ENCODE results near the gene ABHD5. TPM values are rescaled to one million over a fixed set of nuclear protein-coding genes. Genes with fewer than 3 reads are reported as not detected.

Gene ABHD5
- total and polyA plus RNA-seq, 2 of the 13 experiments (the other 11 are each of a cell fraction or from before 2014, with no cell fraction given), result 4.5 to 13.3 TPM

GRCh38 chr3:43691120-43691995, 620 bp downstream of the ABHD5 start (continued):
- TF ChIP-seq, protein P1, sequence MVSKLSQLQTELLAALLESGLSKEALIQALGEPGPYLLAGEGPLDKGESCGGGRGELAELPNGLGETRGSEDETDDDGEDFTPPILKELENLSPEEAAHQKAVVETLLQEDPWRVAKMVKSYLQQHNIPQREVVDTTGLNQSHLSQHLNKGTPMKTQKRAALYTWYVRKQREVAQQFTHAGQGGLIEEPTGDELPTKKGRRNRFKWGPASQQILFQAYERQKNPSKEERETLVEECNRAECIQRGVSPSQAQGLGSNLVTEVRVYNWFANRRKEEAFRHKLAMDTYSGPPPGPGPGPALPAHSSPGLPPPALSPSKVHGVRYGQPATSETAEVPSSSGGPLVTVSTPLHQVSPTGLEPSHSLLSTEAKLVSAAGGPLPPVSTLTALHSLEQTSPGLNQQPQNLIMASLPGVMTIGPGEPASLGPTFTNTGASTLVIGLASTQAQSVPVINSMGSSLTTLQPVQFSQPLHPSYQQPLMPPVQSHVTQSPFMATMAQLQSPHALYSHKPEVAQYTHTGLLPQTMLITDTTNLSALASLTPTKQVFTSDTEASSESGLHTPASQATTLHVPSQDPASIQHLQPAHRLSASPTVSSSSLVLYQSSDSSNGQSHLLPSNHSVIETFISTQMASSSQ (IDR thresholded peaks at IDR 0.05; ENCODE audit: low read depth), result no peak
- TF ChIP-seq, protein P1 (CRISPR knock-in tag; IDR thresholded peaks at IDR 0.05; ENCODE audit: borderline replicate concordance), result peak; percentile 4; the same call in 1 of the 2 replicates
- TF ChIP-seq, protein P2, sequence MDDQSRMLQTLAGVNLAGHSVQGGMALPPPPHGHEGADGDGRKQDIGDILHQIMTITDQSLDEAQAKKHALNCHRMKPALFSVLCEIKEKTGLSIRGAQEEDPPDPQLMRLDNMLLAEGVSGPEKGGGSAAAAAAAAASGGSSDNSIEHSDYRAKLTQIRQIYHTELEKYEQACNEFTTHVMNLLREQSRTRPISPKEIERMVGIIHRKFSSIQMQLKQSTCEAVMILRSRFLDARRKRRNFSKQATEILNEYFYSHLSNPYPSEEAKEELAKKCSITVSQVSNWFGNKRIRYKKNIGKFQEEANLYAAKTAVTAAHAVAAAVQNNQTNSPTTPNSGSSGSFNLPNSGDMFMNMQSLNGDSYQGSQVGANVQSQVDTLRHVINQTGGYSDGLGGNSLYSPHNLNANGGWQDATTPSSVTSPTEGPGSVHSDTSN (CRISPR knock-in tag; IDR thresholded peaks at IDR 0.05; ENCODE audit: borderline replicate concordance), result no peak
- TF ChIP-seq JUNB (CRISPR knock-in tag; IDR thresholded peaks at IDR 0.05; ENCODE audit: borderline replicate concordance) (0 out of 2 replicates have a peak, but pooled peaks have one; percentile 17), POLR2A (IDR thresholded peaks at IDR 0.05; ENCODE audit: insufficient read depth in 1 of 2, low read depth in 2 of 2, low read length in 2 of 2) (peak; percentile 18 to 36), PHF21A (CRISPR knock-in tag; IDR thresholded peaks at IDR 0.05) (no peak), ZNF772 (CRISPR knock-in tag; IDR thresholded peaks at IDR 0.05) (no peak), SIN3B (IDR thresholded peaks at IDR 0.05; ENCODE audit: low read length) (no peak), GLI4 (CRISPR knock-in tag; IDR thresholded peaks at IDR 0.05; ENCODE audit: borderline replicate concordance) (no peak), ZNF660 (CRISPR knock-in tag; IDR thresholded peaks at IDR 0.05; ENCODE audit: borderline replicate concordance, low read depth) (no peak), MEF2D (CRISPR knock-in tag; IDR thresholded peaks at IDR 0.05) (no peak), ZBTB37 (CRISPR knock-in tag; IDR thresholded peaks at IDR 0.05) (no peak)
- TF ChIP-seq, protein P3, sequence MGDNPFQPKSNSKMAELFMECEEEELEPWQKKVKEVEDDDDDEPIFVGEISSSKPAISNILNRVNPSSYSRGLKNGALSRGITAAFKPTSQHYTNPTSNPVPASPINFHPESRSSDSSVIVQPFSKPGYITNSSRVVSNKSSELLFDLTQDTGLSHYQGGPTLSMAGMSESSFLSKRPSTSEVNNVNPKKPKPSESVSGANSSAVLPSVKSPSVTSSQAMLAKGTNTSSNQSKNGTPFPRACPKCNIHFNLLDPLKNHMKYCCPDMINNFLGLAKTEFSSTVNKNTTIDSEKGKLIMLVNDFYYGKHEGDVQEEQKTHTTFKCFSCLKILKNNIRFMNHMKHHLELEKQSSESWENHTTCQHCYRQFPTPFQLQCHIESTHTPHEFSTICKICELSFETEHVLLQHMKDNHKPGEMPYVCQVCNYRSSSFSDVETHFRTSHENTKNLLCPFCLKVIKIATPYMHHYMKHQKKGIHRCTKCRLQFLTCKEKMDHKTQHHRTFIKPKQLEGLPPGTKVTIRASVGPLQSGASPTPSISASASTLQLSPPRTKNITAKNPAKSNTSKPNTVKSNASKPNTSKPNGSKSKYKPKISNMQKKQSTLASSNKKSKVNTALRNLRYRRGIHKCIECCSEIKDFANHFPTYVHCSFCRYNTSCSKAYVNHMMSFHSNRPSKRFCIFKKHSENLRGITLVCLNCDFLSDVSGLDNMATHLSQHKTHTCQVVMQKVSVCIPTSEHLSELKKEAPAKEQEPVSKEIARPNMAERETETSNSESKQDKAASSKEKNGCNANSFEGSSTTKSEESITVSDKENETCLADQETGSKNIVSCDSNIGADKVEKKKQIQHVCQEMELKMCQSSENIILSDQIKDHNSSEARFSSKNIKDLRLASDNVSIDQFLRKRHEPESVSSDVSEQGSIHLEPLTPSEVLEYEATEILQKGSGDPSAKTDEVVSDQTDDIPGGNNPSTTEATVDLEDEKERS (CRISPR knock-in tag; IDR thresholded peaks at IDR 0.05), result no peak
- TF ChIP-seq, protein P4, sequence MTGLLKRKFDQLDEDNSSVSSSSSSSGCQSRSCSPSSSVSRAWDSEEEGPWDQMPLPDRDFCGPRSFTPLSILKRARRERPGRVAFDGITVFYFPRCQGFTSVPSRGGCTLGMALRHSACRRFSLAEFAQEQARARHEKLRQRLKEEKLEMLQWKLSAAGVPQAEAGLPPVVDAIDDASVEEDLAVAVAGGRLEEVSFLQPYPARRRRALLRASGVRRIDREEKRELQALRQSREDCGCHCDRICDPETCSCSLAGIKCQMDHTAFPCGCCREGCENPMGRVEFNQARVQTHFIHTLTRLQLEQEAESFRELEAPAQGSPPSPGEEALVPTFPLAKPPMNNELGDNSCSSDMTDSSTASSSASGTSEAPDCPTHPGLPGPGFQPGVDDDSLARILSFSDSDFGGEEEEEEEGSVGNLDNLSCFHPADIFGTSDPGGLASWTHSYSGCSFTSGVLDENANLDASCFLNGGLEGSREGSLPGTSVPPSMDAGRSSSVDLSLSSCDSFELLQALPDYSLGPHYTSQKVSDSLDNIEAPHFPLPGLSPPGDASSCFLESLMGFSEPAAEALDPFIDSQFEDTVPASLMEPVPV (CRISPR knock-in tag; IDR thresholded peaks at IDR 0.05), result no peak
- TF ChIP-seq, protein P5, sequence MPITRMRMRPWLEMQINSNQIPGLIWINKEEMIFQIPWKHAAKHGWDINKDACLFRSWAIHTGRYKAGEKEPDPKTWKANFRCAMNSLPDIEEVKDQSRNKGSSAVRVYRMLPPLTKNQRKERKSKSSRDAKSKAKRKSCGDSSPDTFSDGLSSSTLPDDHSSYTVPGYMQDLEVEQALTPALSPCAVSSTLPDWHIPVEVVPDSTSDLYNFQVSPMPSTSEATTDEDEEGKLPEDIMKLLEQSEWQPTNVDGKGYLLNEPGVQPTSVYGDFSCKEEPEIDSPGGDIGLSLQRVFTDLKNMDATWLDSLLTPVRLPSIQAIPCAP (CRISPR knock-in tag; IDR thresholded peaks at IDR 0.05; ENCODE audit: low read depth), result no peak

Measured in HepG2 (cell line).